Measurements from ENCODE around the gene PRELID3B.
A peak's percentile ranks its signal among the peaks of the same experiment; 100 is the strongest.

The PRELID3B gene

GRCh38 chr20:59020938-59021551 is 21.5 kb downstream of the PRELID3B start:
- Histone ChIP-seq H3K36me3 (ENCODE audit: control insufficient read depth in 5 of 5, insufficient read depth in 5 of 5, low read length in 5 of 5) (peaks cover 9 to 42% (median 34%) of the 10 kb centered on the region in 5 donors), H3K4me3 (ENCODE audit: low read depth in 1 of 5, low read length in 5 of 5) (no peak overlapping the region), H3K9me3 (ENCODE audit: control insufficient read depth in 5 of 5, low read length in 5 of 5) (no peaks in the 10 kb centered on the region), H3K4me1 (ENCODE audit: control insufficient read depth in 5 of 5, insufficient read depth in 5 of 5, low read length in 5 of 5) (peaks cover 0 to 16% (median 3%) of the 10 kb centered on the region in 5 donors), H3K9ac (ENCODE audit: low read length in 5 of 5) (no peak overlapping the region), H3K27ac (ENCODE audit: low read depth, low read length) (no peak overlapping the region), H3K27me3 (ENCODE audit: control insufficient read depth in 5 of 5, insufficient read depth in 4 of 5, low read length in 5 of 5) (no peaks in the 10 kb centered on the region)

GRCh38 chr20:59019217-59019616 is 23.4 kb downstream of the PRELID3B start, which contains the start of gene TUBB1:
TUBB1 (plus strand) TSS chr20:59019429; CDS start chr20:59019523, 94 bp downstream.
- Histone ChIP-seq H3K36me3 (ENCODE audit: control insufficient read depth in 5 of 5, insufficient read depth in 5 of 5, low read length in 5 of 5) (peaks cover 0 to 25% (median 17%) of the 10 kb centered on the region in 5 donors), H3K27me3 (ENCODE audit: control insufficient read depth in 5 of 5, insufficient read depth in 4 of 5, low read length in 5 of 5) (no peaks in the 10 kb centered on the region), H3K4me1 (ENCODE audit: control insufficient read depth in 5 of 5, insufficient read depth in 5 of 5, low read length in 5 of 5) (peaks cover 0 to 16% (median 0%) of the 10 kb centered on the region in 5 donors), H3K9ac (ENCODE audit: low read length in 5 of 5) (no peak within 1 kb of the TSS), H3K9me3 (ENCODE audit: control insufficient read depth in 5 of 5, low read length in 5 of 5) (no peaks in the 10 kb centered on the region), H3K27ac (ENCODE audit: low read depth, low read length) (no peak within 1 kb of the TSS), H3K4me3 (ENCODE audit: low read depth in 1 of 5, low read length in 5 of 5) (no peak within 1 kb of the TSS)

- Histone ChIP-seq H3K9ac (ENCODE audit: low read length in 5 of 5) (no peak overlapping the region), H3K4me1 (ENCODE audit: control insufficient read depth in 5 of 5, insufficient read depth in 5 of 5, low read length in 5 of 5) (peaks cover 0 to 16% (median 0%) of the 10 kb centered on the region in 5 donors), H3K9me3 (ENCODE audit: control insufficient read depth in 5 of 5, low read length in 5 of 5) (no peaks in the 10 kb centered on the region), H3K4me3 (ENCODE audit: low read depth in 1 of 5, low read length in 5 of 5) (no peak overlapping the region), H3K27ac (ENCODE audit: low read depth, low read length) (no peak overlapping the region), H3K27me3 (ENCODE audit: control insufficient read depth in 5 of 5, insufficient read depth in 4 of 5, low read length in 5 of 5) (no peaks in the 10 kb centered on the region), H3K36me3 (ENCODE audit: control insufficient read depth in 5 of 5, insufficient read depth in 5 of 5, low read length in 5 of 5) (peaks cover 0 to 21% (median 13%) of the 10 kb centered on the region in 5 donors)
Observed at GRCh38 chr20:59018817-59019216, 23.8 kb downstream of the PRELID3B start.

GRCh38 chr20:59017493-59018231 is 24.9 kb downstream of the PRELID3B start:
- Histone ChIP-seq H3K4me3 (ENCODE audit: low read depth in 1 of 5, low read length in 5 of 5) (no peak overlapping the region), H3K27ac (ENCODE audit: low read depth, low read length) (no peak overlapping the region)

GRCh38 chr20:59016795-59017492 is 25.6 kb downstream of the PRELID3B start:
- Histone ChIP-seq H3K27me3 (ENCODE audit: control insufficient read depth in 5 of 5, insufficient read depth in 4 of 5, low read length in 5 of 5) (no peaks in the 10 kb centered on the region), H3K4me1 (ENCODE audit: control insufficient read depth in 5 of 5, insufficient read depth in 5 of 5, low read length in 5 of 5) (peaks cover 0 to 16% (median 0%) of the 10 kb centered on the region in 5 donors), H3K4me3 (ENCODE audit: low read depth in 1 of 5, low read length in 5 of 5) (no peak overlapping the region), H3K27ac (ENCODE audit: low read depth, low read length) (no peak overlapping the region), H3K9me3 (ENCODE audit: control insufficient read depth in 5 of 5, low read length in 5 of 5) (no peaks in the 10 kb centered on the region), H3K36me3 (ENCODE audit: control insufficient read depth in 5 of 5, insufficient read depth in 5 of 5, low read length in 5 of 5) (peaks cover 0 to 7% (median 0%) of the 10 kb centered on the region in 5 donors), H3K9ac (ENCODE audit: low read length in 5 of 5) (peak overlapping the region in 1 of 5 donors; percentile 35)

More at GRCh38 chr20:59017493-59018231, 24.9 kb downstream of the PRELID3B start:
- Histone ChIP-seq H3K9ac (ENCODE audit: low read length in 5 of 5) (peak overlapping the region in 1 of 5 donors; percentile 35), H3K4me1 (ENCODE audit: control insufficient read depth in 5 of 5, insufficient read depth in 5 of 5, low read length in 5 of 5) (peaks cover 0 to 16% (median 0%) of the 10 kb centered on the region in 5 donors), H3K36me3 (ENCODE audit: control insufficient read depth in 5 of 5, insufficient read depth in 5 of 5, low read length in 5 of 5) (peaks cover 0 to 10% (median 2%) of the 10 kb centered on the region in 5 donors), H3K27me3 (ENCODE audit: control insufficient read depth in 5 of 5, insufficient read depth in 4 of 5, low read length in 5 of 5) (no peaks in the 10 kb centered on the region), H3K9me3 (ENCODE audit: control insufficient read depth in 5 of 5, low read length in 5 of 5) (no peaks in the 10 kb centered on the region)

- Histone ChIP-seq H3K27me3 (ENCODE audit: control insufficient read depth in 5 of 5, insufficient read depth in 4 of 5, low read length in 5 of 5) (no peaks in the 10 kb centered on the region), H3K36me3 (ENCODE audit: control insufficient read depth in 5 of 5, insufficient read depth in 5 of 5, low read length in 5 of 5) (peaks cover 0 to 2% (median 0%) of the 10 kb centered on the region in 5 donors), H3K9ac (ENCODE audit: low read length in 5 of 5) (no peak overlapping the region), H3K4me1 (ENCODE audit: control insufficient read depth in 5 of 5, insufficient read depth in 5 of 5, low read length in 5 of 5) (peaks cover 5 to 25% (median 9%) of the 10 kb centered on the region in 5 donors), H3K4me3 (ENCODE audit: low read depth in 1 of 5, low read length in 5 of 5) (no peak overlapping the region), H3K9me3 (ENCODE audit: control insufficient read depth in 5 of 5, low read length in 5 of 5) (no peaks in the 10 kb centered on the region), H3K27ac (ENCODE audit: low read depth, low read length) (no peak overlapping the region)
Observed at GRCh38 chr20:59015812-59016711, 26.5 kb downstream of the PRELID3B start.

- Histone ChIP-seq H3K9ac (ENCODE audit: low read length in 5 of 5) (no peak overlapping the region), H3K27me3 (ENCODE audit: control insufficient read depth in 5 of 5, insufficient read depth in 4 of 5, low read length in 5 of 5) (no peaks in the 10 kb centered on the region), H3K4me1 (ENCODE audit: control insufficient read depth in 5 of 5, insufficient read depth in 5 of 5, low read length in 5 of 5) (peaks cover 10 to 31% (median 15%) of the 10 kb centered on the region in 5 donors), H3K9me3 (ENCODE audit: control insufficient read depth in 5 of 5, low read length in 5 of 5) (no peaks in the 10 kb centered on the region), H3K36me3 (ENCODE audit: control insufficient read depth in 5 of 5, insufficient read depth in 5 of 5, low read length in 5 of 5) (peaks cover 0 to 2% (median 0%) of the 10 kb centered on the region in 5 donors), H3K27ac (ENCODE audit: low read depth, low read length) (no peak overlapping the region), H3K4me3 (ENCODE audit: low read depth in 1 of 5, low read length in 5 of 5) (no peak overlapping the region)
Observed at GRCh38 chr20:59015411-59015810, 27.2 kb downstream of the PRELID3B start.

GRCh38 chr20:59014680-59015389 is 27.8 kb downstream of the PRELID3B start:
- Histone ChIP-seq H3K36me3 (ENCODE audit: control insufficient read depth in 5 of 5, insufficient read depth in 5 of 5, low read length in 5 of 5) (peaks cover 0 to 2% (median 0%) of the 10 kb centered on the region in 5 donors), H3K9ac (ENCODE audit: low read length in 5 of 5) (no peak overlapping the region), H3K9me3 (ENCODE audit: control insufficient read depth in 5 of 5, low read length in 5 of 5) (no peaks in the 10 kb centered on the region), H3K27ac (ENCODE audit: low read depth, low read length) (no peak overlapping the region), H3K4me3 (ENCODE audit: low read depth in 1 of 5, low read length in 5 of 5) (no peak overlapping the region), H3K27me3 (ENCODE audit: control insufficient read depth in 5 of 5, insufficient read depth in 4 of 5, low read length in 5 of 5) (no peaks in the 10 kb centered on the region), H3K4me1 (ENCODE audit: control insufficient read depth in 5 of 5, insufficient read depth in 5 of 5, low read length in 5 of 5) (peaks cover 10 to 37% (median 21%) of the 10 kb centered on the region in 5 donors)
